ENCODE measurements around the gene ACSM6. TPM values are rescaled to one million over a fixed set of nuclear protein-coding genes. Genes with fewer than 3 reads are reported as not detected.

Gene ACSM6
- total RNA-seq, 1 donor from 2014 or later: not detected

GRCh38 chr10:95260909-95261552 lies 67.0 kb downstream of the ACSM6 start:
- Mint-ChIP-seq H3K4me1 (ENCODE audit: low read depth, unreplicated experiment) (no peaks in the 10 kb centered on the region), H3K9me3 (ENCODE audit: unreplicated experiment) (no peaks in the 10 kb centered on the region), H3K36me3 (ENCODE audit: unreplicated experiment) (peaks cover 8% of the 10 kb centered on the region), H3K4me3 (ENCODE audit: unreplicated experiment) (no peak overlapping the region), H3K27me3 (ENCODE audit: unreplicated experiment) (peaks cover 2% of the 10 kb centered on the region), H3K27ac (ENCODE audit: unreplicated experiment) (no peak overlapping the region)
- no peak for TF ChIP-seq CTCF (IDR thresholded peaks at IDR 0.05; ENCODE audit: partially characterized antibody, unreplicated experiment)
- DNase-seq: no peak

DNA sequence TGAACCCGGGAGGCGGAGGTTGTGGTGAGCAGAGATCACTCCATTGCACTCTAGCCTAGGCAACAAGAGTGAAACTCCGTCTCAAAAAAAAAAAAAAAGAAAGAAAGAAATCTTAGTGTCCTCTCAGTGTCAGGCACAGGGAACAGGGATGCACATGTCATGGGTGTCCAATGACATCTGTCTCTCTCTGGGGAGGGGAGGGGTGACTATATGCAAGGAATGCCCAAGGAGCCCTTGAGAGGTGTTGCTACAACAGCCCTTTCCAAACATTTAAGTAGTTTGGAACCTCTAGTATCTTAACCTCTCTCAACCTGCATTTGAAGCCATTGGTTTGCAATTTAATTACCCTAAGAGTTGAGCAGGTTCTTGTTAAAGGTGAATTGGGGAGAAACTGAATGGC lies 67.9 kb downstream of the ACSM6 start:
- no peak for DNase-seq
- no peaks in the 10 kb centered on the region for H3K4me1 Mint-ChIP-seq (ENCODE audit: low read depth, unreplicated experiment)
- no peak overlapping the region for H3K4me3 Mint-ChIP-seq (ENCODE audit: unreplicated experiment)
- H3K36me3 Mint-ChIP-seq (ENCODE audit: unreplicated experiment): peaks cover 5% of the 10 kb centered on the region
- TF ChIP-seq CTCF (IDR thresholded peaks at IDR 0.05; ENCODE audit: partially characterized antibody, unreplicated experiment): no peak
- H3K27me3 Mint-ChIP-seq (ENCODE audit: unreplicated experiment): peaks cover 2% of the 10 kb centered on the region
- H3K9me3 Mint-ChIP-seq (ENCODE audit: unreplicated experiment): no peaks in the 10 kb centered on the region
- no peak overlapping the region for H3K27ac Mint-ChIP-seq (ENCODE audit: unreplicated experiment)

DNA sequence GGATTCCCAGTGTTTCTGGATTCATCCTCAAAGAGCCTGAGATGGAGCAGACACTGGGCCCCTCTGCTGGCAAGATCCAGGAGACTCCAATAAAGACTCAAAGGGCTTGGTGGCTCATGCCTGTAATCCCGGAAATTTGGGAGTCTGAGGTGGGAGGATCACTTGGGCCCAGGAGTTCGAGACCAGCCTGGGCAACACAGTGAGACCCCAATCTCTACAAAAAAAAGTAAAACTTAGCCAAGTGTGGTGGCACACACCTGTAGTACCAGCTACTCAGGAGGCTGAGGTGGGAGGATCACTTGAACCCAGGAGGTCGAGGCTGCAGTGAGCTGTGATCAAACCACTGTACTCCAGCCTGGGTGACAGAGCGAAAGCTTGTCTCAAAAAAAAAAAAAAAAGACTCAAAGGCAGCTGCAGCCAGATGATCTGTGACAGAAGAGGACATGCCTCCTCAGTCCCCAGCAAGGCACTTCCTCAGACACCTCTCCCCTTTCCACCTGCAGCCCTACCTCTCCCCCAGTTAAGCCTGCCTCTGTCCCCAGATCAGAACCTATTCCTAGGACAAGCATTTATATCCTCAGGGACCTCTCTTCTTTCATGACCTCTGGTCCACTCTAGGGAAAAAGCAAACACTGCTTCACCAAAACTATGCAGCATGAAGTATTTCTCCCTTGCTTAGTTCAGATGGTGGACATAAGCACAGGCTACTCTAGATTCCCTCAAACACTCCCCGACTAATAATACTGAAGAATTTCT lies 68.9 kb downstream of the ACSM6 start:
- no peak for DNase-seq
- Mint-ChIP-seq H3K9me3 (ENCODE audit: unreplicated experiment) (no peaks in the 10 kb centered on the region), H3K4me3 (ENCODE audit: unreplicated experiment) (no peak overlapping the region), H3K36me3 (ENCODE audit: unreplicated experiment) (peaks cover 1% of the 10 kb centered on the region), H3K4me1 (ENCODE audit: low read depth, unreplicated experiment) (no peaks in the 10 kb centered on the region), H3K27ac (ENCODE audit: unreplicated experiment) (no peak overlapping the region), H3K27me3 (ENCODE audit: unreplicated experiment) (peaks cover 2% of the 10 kb centered on the region)
- no peak for TF ChIP-seq CTCF (IDR thresholded peaks at IDR 0.05; ENCODE audit: partially characterized antibody, unreplicated experiment)

- H3K36me3 Mint-ChIP-seq (ENCODE audit: unreplicated experiment): no peaks in the 10 kb centered on the region
- no peak overlapping the region for H3K27ac Mint-ChIP-seq (ENCODE audit: unreplicated experiment)
- no peaks in the 10 kb centered on the region for H3K9me3 Mint-ChIP-seq (ENCODE audit: unreplicated experiment)
- TF ChIP-seq CTCF (IDR thresholded peaks at IDR 0.05; ENCODE audit: partially characterized antibody, unreplicated experiment): no peak
- DNase-seq: no peak
- H3K27me3 Mint-ChIP-seq (ENCODE audit: unreplicated experiment): peaks cover 2% of the 10 kb centered on the region
- no peak overlapping the region for H3K4me3 Mint-ChIP-seq (ENCODE audit: unreplicated experiment)
- no peaks in the 10 kb centered on the region for H3K4me1 Mint-ChIP-seq (ENCODE audit: low read depth, unreplicated experiment)
These were observed 69.8 kb downstream of the ACSM6 start for GRCh38 chr10:95263864-95264226.

All from glutamatergic neuron (in vitro differentiated cells).